Calu3 (cell line): Measurements from ENCODE around the gene SH3PXD2A. TPM values are rescaled to one million over a fixed set of nuclear protein-coding genes. Genes with fewer than 3 reads are reported as not detected.

Experiments
- BruUV-seq: library from RNA; stranded (reverse); fragments of 400-500 nt; replicated peaks from 2 replicates; lab custom pipeline; 2021; lab: Mats Ljungman, UMichigan
- CTCF ChIA-PET: fragments of 300-600 bp; sonication (Branson Sonifier 250); formaldehyde crosslinking; loops from one replicate; lab custom pipeline; 2022; ENCODE audit warnings: antibody characterized with exemption; lab: Charles Lee
- DNase-seq: peaks from one replicate; pipeline ENCODE4 v3.0.0; 2022
- H3K27ac Mint-ChIP-seq: one replicate; pipeline ENCODE4 v1.8.0; 2022; ENCODE audit warnings: mixed read lengths; ENCODE audit not compliant: unreplicated experiment
- H3K27me3 Mint-ChIP-seq: one replicate; pipeline ENCODE4 v1.8.0; 2022; ENCODE audit warnings: mixed read lengths; ENCODE audit not compliant: unreplicated experiment
- H3K36me3 Mint-ChIP-seq: one replicate; pipeline ENCODE4 v1.8.0; 2022; ENCODE audit warnings: mild to moderate bottlenecking, moderate library complexity, mixed read lengths; ENCODE audit not compliant: insufficient read depth, unreplicated experiment
- H3K4me1 Mint-ChIP-seq: one replicate; pipeline ENCODE4 v1.8.0; 2022; ENCODE audit warnings: mild to moderate bottlenecking, low read depth, mixed read lengths; ENCODE audit not compliant: unreplicated experiment
- H3K4me3 Mint-ChIP-seq: one replicate; pipeline ENCODE4 v1.8.0; 2022; ENCODE audit warnings: mild to moderate bottlenecking, low read depth, moderate library complexity, mixed read lengths; ENCODE audit not compliant: unreplicated experiment
- H3K9me3 Mint-ChIP-seq: one replicate; pipeline ENCODE4 v1.8.0; 2022; ENCODE audit warnings: low read depth, mixed read lengths; ENCODE audit not compliant: unreplicated experiment
- intact Hi-C: fragments of 100-400 bp; cut with micrococcal nuclease; formaldehyde crosslinking; loops from one replicate; pipeline ENCODE4 v1.10.0; 2022; ENCODE audit not compliant: unreplicated experiment
- total RNA-seq: library from RNA; stranded (reverse); gene quantifications from 2 replicates; pipeline ENCODE4 v1.2.3, GENCODE V29; 2022
- TF ChIP-seq, protein P1 (sequence below): fragments of 200-600 bp; IDR thresholded peaks from one replicate; pipeline ENCODE4 v1.8.0; 2022; ENCODE audit warnings: antibody characterized with exemption; ENCODE audit not compliant: unreplicated experiment

SH3PXD2A gene
- total RNA-seq, 1 experiment from 2014 or later = 7.5 TPM

DNA sequence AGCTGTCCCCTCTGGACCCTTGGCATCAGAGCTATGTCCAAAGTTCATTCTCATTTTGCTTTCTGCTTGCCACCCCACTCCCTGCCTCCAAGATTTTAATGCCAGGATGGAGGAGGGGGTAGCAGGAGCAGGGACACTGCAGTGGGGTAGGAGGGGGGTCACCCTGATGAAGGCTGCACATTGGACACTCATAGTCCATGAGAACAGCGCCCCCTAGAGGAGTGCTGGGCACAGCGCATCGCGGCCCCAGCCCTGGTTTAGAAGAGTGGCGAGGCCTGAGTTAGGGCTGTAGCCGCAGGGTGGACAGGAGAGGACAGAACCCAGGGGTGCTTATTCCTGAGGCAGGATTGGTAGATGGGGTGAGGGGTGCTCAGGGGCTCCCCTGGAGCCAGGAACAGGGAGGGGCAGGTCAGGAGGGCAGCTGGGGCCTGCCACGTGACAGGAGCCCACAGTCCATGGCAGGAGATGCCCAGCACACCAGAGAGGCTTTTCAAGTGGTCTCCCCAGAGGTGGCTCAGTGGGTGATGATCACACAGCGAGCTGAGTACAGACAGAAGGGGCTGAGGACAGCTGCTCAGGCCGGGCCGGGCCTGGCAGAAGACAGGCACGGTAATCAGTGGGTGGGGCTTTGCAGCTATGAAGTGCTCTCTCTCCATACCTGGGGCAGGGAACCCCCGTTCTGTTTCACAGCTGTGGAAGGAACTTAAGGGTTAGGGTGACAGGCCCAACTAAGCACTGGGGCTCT is 290.4 kb downstream of the SH3PXD2A start:
- no TSS peak for BruUV-seq
- no peaks in the 10 kb centered on the region for H3K36me3 Mint-ChIP-seq
- TF ChIP-seq, protein P1, sequence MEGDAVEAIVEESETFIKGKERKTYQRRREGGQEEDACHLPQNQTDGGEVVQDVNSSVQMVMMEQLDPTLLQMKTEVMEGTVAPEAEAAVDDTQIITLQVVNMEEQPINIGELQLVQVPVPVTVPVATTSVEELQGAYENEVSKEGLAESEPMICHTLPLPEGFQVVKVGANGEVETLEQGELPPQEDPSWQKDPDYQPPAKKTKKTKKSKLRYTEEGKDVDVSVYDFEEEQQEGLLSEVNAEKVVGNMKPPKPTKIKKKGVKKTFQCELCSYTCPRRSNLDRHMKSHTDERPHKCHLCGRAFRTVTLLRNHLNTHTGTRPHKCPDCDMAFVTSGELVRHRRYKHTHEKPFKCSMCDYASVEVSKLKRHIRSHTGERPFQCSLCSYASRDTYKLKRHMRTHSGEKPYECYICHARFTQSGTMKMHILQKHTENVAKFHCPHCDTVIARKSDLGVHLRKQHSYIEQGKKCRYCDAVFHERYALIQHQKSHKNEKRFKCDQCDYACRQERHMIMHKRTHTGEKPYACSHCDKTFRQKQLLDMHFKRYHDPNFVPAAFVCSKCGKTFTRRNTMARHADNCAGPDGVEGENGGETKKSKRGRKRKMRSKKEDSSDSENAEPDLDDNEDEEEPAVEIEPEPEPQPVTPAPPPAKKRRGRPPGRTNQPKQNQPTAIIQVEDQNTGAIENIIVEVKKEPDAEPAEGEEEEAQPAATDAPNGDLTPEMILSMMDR = peak; percentile 67
- H3K27me3 Mint-ChIP-seq = peaks cover 16% of the 10 kb centered on the region
- H3K9me3 Mint-ChIP-seq = no peaks in the 10 kb centered on the region
- intact Hi-C loops = no loop called here
- no peak for DNase-seq
- CTCF ChIA-PET = no interaction called here
- H3K4me1 Mint-ChIP-seq = no peaks in the 10 kb centered on the region
- H3K27ac Mint-ChIP-seq = no peak overlapping the region
- no peak overlapping the region for H3K4me3 Mint-ChIP-seq

DNA sequence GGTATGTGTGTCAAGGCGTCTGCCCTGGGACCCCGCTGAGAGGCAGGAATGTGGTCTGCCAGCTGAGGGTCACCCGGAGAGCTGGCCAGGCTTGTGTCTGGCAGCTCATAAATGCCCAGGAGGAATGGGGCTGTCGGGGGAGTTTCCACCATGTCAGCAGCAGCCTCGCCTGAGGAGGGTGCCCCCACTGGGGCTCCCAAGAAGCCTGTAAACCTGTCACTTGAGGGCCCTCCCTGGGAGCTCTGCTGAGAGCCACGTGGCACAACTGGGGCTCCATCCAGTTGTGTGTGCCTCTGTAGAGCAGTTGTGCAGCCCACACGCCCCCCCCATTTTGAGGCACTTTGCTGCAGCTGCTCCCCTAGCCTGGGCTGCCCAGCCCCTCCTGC is 291.3 kb downstream of the SH3PXD2A start:
- TF ChIP-seq, protein P1 = no peak
- peaks cover 22% of the 10 kb centered on the region for H3K27me3 Mint-ChIP-seq
- CTCF ChIA-PET = no interaction called here

DNA sequence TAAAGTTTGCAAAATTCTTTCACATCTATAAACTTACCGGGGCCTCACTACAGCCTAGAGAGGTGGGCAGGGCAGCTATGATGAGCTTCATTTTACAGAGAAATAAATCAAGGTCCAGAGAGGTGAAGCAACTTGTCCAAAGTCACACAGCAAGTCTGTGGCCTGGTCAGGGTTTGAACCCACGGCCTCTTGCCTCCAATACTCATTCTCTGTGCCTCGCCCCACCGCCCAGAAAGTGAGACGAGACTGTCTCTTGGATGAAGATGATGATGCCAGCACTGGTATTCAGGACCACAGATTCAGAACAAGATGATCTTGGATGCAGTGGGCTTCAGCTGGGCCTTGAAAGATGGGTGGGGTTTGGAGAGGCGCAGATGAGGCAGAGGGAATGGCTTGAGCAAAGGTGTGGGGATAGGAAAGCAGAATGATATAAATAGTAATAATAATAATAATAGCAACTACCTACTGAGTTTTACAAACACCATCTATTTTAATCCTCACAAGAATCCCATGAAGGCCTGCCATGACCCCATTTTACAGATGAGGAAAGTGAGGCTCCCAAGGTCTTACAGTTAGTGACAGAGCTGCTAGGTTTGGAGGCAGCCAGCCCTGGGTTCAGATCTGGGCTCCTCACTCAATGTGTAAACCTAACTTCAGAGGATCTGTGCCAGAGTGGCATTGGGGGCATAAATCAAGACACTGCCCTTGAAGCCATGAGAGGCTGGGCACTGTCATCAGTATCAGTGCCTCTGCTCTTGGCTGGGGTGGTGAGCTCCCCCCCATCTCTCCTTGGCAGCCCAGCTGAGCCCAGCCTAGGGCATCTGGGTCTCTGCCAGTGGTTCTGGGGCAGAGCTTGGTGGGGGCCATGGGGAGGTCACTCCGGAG is 291.9 kb downstream of the SH3PXD2A start:
- intact Hi-C loops = no loop called here
- CTCF ChIA-PET = no interaction called here
- no peak for DNase-seq
- BruUV-seq = no TSS peak
- no peaks in the 10 kb centered on the region for H3K36me3 Mint-ChIP-seq
- H3K4me1 Mint-ChIP-seq = no peaks in the 10 kb centered on the region
- peaks cover 25% of the 10 kb centered on the region for H3K27me3 Mint-ChIP-seq
- no peak overlapping the region for H3K27ac Mint-ChIP-seq
- H3K9me3 Mint-ChIP-seq = no peaks in the 10 kb centered on the region
- TF ChIP-seq, protein P1 = no peak
- H3K4me3 Mint-ChIP-seq = no peak overlapping the region

More for the DNA sequence above, 291.3 kb downstream of the SH3PXD2A start:
- H3K4me3 Mint-ChIP-seq = no peak overlapping the region
- no peaks in the 10 kb centered on the region for H3K4me1 Mint-ChIP-seq
- H3K36me3 Mint-ChIP-seq = no peaks in the 10 kb centered on the region
- H3K27ac Mint-ChIP-seq = no peak overlapping the region
- H3K9me3 Mint-ChIP-seq = no peaks in the 10 kb centered on the region
- no TSS peak for BruUV-seq
- intact Hi-C loops = no loop called here
- DNase-seq = no peak

DNA sequence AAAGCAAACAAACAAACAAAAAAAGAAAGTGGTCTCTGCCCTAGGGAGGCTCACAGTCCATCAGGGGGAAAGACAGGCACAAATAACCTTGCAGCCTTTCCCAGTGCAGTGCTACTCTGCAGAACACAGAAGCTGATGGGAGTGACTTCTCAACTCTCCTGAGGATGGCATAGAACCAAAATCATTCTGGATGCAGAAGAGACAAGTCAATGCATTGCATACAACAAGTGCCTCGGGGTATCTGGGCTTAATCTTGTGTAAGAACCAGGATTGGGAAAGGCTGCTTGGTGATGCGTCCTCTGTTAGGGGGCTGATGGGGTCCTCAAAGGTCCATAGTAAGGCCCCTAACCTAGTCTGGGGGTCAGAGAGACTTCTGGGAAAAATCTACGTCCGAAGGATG is 293.0 kb downstream of the SH3PXD2A start:
- H3K36me3 Mint-ChIP-seq = no peaks in the 10 kb centered on the region
- intact Hi-C loops = no loop called here
- no peak overlapping the region for H3K27ac Mint-ChIP-seq
- CTCF ChIA-PET = no interaction called here
- H3K9me3 Mint-ChIP-seq = no peaks in the 10 kb centered on the region
- TF ChIP-seq, protein P1 = no peak
- no TSS peak for BruUV-seq
- DNase-seq = no peak
- no peaks in the 10 kb centered on the region for H3K4me1 Mint-ChIP-seq
- H3K27me3 Mint-ChIP-seq = peaks cover 36% of the 10 kb centered on the region
- H3K4me3 Mint-ChIP-seq = no peak overlapping the region
